ENCODE data around the gene TALDO1.

The TALDO1 gene

DNA sequence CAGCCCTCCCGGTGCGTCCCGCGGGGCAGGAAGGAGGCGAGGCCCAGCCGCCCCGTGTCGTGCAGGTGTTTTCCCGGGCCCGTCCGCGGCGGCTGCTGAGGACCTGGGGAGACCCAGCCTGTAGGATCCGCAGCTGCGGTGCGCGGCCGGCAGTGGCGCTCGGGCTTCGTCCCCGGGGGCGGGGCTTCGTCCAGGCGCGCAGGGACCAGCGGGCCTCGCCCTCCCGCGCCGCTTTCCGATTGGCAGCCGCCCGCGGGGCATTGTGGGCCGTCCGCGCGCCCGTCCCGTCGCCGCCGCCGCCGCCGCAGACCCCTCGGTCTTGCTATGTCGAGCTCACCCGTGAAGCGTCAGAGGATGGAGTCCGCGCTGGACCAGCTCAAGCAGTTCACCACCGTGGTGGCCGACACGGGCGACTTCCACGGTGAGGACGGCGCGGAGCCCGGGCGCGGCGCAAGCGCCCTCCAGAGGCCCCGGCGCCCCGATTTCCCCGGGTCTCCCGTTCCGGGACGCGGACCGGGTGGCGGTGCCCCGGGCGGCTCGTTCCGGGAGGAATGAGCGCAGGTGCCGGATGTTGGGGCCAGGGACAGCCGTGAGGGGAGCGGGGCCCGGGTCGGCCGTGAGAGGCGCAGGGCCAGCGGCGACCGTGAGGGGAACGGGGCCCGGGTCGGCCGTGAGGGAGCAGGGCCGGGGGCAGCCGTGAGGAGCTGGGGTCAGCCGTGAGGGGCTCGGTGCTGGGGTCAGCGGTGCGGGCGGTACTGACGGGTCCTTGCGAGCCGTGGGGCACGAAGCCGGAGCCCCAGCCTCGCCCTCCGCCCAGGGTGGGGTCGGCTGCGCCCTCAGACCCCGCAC lies at the start of gene TALDO1:
TSS of gene TALDO1 (plus strand) at position 307 of the 849 bp plus-strand sequence. CDS start at position 325, 18 bp downstream.
- peak; percentile 71 to 88 (median 84) for DNase-seq (ENCODE audit: low read depth in 3 of 3)

DNA sequence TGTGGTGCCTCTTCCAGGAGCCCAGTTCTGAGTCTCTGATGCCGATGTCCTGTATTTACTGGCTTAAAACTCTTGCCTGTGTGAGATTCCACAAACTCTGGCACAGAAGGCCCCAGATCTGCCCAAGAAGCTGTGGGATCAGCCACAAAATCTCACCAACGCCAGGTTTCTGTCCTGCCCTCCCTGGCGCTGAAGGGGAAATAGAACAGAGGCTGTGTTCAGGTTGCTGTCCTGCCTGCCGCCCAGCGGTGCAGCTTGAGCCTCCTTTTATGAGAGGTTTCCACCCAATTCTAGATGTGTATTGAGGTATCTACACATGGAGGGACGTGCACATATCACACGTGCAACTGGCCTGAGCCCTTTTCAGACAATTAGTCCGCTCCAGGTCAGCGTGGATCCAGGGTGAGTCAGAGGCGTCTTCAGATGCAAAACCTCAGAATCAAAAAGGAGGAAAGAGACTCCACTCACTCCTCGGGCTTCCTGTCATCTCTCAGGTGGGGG lies 49.4 kb upstream of the TALDO1 start:
- no peak for DNase-seq (ENCODE audit: low read depth in 3 of 3)

DNA sequence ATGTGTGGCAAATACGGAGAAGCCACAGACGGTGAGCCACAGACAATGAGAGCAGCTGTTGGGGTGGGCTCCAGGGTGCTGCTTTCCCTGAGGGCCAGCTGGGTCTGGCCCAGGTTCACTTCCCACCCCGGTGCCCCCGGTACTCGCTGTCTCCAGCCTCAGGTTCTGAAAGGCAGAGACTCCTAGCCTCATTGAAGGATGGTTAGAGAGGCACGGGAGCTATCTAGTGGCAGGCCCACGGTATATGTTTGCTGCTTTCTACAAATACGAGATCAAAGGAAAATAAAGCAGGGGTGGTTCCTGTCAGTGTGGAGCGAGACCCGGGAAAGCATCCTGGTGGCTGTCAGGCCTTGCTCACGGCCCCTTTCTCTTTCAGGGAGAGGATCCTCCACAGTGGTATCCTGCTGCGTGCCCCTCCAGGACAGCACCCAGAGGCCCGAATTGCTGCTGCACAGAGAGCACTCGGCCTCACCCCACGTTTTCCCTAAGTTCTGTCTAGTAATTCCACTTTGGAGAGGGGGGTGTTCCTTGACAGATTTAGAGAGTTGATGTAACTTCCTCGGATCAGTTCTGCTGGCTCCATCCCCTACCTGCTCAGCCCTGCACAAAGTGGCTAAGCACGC lies 48.7 kb upstream of the TALDO1 start:
- DNase-seq (ENCODE audit: low read depth in 3 of 3), result no peak

DNA sequence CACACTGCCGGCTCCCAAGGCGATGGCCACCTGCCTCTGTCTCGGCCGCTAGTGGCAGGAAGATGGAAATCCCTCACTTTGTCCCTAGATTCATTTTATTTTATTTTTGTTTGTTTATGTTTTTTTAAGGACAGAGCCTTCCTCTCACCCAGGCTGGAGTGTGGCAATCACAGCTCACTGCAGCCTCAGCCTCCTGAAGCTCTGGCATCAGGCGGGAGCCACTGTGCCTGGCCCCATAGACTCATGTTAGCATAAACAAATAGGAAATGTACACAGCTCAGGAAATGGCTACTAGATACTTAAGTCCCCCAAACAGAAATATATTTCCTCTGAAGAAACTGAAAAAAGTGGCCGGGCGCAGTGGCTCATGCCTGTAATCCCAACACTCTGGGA lies 48.2 kb upstream of the TALDO1 start:
- DNase-seq (ENCODE audit: low read depth in 3 of 3), result no peak

DNA sequence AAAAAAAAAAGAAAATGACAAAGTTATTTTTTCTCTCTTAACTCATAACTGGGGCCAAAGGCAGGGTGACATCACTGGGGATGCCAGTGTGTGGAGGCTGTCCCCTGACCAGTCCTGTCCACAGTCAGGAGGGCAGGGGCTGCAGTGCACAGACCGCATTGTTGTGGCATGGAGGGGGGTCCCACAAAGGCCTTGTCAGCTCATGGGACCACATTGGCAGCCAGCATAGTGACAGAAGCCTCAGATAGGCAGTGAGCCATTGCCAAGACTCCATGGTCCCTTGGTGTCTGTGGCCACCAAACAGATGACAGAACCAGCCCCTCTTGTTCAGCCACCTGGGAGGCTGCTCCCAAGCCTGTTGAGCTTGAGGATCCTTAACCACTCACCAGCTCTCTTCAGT lies 47.5 kb upstream of the TALDO1 start:
- DNase-seq (ENCODE audit: low read depth in 3 of 3), result no peak

DNA sequence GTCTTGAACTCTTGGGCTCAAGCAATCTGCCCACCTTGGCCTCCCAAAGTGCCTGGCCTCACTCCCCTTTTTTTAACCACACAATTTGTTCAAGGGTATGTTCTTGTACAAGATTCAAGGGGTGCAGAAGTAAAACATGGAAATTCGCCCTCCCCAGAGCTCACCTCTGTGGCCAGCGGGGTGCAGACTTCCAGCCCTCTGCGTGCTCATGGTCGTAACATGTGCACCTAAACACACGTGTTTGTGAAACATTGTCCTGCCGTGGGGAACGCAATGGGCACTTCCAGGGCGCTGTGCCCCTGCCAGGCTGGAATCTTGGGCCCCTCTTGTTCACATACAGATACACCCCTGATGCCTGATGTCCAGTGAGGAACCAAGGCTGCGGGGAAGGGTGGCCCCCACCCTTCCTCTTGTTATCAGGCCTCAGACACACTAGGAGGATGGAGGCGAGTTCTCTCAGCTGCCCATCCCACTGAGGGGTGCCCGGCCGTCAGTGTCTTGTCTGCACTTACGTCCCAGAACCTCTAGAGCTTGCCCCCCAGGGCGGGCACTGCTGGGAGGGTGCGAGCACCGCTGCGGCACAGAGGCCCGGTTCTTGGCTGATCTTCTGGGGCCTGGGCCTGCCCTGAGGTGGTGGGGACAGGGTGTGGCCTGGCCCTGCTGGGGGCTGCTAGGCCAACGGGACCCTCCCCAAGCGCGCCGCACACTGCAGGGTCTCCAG lies 45.4 kb upstream of the TALDO1 start:
- DNase-seq (ENCODE audit: low read depth in 3 of 3), result no peak

DNA sequence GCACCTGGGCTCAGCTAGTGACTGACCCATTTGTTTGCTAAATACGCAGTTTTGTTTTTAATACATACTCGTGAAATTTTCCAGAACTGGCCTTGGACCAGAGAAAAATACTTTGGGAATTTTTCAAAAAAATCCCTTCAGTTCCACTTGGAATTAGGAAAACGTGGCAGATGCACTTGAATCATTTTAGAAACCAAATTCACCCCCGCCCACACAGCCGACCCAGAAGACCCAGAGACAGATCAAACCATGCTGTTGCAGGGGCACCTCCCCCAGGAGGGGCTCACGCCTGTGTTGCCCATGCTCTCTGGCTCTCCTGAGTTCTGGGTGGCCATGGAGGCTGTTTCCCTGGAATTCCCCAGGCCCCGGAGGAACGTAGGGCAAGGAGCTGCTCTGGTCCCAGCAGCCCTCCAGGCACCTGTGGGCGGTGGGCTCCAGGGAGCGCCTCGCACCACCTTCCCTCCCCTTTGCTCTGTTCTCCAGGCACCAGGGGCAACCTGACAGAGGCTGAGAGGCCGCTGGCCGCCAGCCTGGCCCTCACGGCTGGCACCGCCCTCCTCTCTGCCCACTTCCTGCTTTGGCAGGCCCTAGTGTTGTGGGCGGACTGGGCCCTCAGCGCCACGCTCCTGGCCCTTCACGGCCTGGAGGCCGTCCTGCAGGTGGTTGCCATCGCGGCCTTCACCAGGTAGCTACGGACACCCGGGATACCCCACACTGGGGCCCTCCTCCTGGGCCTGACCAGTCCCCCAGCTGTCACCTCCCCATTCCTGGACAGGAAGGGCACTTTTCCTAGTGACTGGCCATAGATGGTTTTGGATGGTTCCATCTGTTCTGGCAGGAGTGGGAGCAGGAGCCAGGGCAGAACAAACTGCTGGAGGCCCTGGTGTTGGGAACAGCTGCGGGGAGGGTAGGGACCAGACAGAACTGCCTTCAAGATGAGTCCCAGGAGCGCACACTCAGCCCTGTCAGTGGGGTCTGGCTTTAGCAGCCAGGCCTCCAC lies 44.5 kb upstream of the TALDO1 start:
- DNase-seq (ENCODE audit: low read depth in 3 of 3), result no peak

DNA sequence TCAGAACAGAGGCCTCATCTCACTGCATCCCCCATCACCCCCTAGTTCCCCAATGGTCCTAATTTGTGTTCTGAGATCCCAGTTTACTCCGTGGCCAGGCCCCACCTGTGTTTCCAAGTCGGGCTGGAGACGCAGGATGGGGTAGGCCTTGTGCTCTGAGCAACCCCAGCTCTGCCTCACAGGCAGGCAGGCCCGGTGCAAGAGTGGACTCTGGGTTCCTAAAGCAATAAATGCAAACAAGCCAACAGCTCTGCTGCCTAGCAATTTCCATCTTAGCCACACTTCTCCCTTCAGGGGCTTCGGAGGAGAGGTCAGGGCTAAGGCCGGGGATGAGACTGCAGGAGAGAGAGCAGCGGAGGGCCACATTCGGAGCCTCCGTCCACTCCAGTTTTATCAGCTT lies 43.8 kb upstream of the TALDO1 start:
- no peak for DNase-seq (ENCODE audit: low read depth in 3 of 3)

DNA sequence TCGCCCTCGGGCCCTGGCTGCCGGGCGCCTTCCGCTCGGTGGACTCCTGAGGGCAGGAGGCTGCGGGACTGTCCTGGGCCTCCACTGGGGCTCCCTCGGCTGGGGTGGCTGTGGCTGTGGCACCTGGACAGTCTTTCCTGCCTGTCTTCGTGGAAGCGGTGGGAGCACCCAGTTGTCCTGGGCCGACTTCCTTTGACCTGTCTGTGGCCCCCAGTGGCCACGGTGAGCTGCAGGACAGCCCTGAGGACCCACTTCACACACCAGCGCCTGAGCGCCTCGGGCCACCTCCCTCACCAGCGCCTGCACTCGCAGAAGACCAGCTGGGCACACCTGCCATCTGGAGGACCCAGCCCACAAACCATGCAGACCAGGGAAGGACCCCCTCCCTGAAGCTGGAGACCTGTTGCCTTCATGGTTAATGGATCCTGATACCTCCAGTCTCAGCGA lies 43.0 kb upstream of the TALDO1 start:
- no peak for DNase-seq (ENCODE audit: low read depth in 3 of 3)

DNA sequence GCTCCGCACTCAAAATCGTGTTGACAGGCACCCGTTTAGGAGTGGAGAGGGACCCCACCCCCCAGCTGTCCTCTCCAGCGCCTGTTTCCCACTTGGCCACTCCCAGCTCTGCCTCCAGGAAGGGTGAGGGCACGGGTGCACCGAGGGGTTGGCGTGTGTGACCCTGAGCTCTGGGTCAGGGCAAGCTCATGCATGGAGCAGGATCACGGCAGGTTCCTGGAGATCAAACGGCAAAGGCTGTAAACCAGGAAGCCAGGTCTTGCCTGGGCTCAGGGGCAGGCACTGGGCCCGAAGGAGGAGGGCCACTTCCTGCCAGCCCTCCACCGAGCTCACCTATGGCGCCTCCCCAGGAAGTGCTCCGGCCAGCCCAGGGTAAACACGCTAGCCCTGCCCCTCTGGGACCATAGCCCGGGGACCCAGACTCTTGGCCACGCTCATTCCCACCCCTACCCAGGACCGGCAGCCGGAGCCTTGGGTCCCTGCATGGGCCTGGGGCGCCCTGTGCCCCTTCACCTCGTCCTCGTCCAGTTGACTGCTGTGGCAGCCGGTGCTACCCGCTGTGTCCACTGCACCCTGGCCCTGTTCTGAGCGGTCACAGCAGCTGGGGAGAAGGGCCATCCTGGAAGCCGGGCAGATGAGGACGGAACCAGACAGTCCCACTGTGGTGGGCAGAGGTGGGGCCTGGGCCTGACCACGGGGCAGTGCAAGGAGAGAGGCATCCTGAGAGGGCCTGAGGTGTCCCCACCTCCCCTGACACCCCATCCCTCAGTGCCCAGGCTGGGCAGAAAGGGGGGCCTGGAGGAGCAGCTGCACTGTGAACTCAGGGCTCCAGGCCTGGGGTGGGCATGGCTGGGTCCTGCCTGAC lies 42.3 kb upstream of the TALDO1 start:
- DNase-seq (ENCODE audit: low read depth in 3 of 3), result no peak

DNA sequence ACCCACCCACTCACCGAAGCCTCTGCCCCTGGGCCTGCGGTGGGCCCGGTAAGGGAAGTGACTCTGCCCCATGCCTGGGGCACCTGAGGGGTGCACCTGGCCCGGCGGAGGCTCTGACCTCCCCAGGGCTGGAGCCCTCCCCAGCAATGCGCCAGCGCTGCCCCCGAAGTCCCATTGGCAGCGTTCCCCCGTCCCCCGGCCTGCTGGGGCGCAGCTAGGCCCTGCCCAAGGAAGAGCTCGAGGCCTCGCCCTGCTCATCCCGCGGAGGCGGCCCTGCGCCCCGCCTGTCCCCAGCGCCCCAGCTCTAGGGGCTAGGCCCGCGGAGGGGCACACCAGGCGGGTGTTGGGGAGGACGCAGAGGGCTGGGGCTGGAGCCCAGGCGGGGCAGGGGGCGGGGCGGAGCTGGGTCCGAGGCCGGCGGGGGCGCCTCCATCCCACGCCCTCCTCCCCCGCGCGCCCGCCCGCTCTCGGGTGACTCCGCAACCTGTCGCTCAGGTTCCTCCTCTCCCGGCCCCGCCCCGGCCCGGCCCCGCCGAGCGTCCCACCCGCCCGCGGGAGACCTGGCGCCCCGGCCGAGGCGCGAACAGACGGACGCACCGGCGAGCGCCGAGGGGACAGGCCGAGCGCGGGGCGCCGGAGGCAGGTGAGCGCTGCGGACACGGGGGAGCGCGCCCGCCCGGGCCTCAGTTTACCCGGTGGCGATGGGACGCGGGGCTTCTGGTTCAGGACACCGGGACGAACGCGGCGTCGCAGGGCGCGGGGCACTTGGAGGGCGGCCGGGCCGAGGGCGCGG lies 41.4 kb upstream of the TALDO1 start, which contains the start of gene EPS8L2:
TSS of gene EPS8L2 (plus strand) at position 586 of the 793 bp plus-strand sequence. CDS start 3,177 bp downstream, outside the sequence.
- no peak for DNase-seq (ENCODE audit: low read depth in 3 of 3)

DNA sequence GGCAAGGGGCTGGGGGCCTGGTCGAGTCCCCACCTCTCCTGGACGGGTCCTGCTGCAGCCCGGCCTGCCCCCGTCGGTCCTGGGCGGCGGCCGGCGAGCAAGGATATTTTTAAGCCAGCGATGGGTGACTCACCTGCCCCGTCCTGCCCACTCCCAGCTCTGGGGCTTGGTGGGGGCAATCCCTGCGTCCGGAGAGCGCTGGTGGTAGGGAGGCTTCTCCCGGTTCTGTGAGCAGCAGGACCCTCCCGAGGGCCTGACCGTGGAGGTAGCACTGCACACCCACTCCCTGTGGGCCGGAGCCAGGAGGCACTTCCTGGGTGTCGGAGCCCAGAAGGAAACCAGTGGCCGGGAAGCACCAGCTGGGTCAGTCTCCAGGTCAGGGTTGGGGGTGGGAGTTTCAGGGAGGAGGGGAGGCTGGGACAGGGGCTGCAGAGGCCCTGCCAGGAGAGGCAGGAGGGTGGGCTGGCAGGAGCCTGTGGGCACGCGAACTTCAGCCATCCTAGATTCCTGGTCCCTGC lies 40.8 kb upstream of the TALDO1 start:
- DNase-seq (ENCODE audit: low read depth in 3 of 3), result no peak

DNA sequence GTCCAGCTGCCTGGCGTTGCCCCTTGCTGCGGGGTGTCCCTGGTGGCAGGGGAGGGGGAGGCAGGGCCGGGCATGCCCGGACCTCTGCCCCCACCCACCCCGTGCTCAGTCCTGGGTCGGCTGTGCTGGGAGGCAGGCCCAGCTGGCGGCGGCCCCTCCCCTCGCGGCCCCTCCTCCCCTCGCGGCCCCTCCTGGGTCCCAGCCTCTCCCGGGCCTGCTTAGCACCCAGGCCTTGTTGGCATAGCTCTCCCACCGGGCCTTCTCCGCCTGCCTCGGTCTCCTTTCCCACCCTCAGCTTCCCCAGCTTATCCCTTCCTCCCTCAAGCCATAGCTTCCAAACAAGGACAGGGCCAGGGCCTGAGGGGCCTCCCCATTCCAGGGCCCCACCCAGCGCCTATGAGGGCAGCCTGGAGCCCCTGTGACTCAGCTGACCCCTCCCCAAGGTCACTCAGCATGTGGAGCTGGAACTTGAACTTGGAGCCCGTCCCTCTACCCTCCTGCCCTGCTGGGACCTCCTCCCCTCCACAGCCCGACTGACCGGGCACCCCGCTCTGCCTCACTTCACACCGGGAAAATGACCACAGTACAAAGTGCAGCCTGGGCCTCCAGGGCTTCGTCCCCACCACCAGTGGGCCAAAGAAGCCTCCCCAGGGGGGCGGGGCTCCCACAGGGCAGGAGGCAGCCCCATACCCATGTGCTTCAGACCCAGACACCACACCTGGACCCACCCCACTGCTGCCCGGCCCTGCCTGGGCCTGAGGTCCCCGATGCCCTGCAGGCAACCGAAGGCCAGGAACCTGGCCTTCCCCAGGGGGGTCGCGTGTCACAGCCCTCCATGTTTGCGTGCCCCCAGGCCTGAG lies 40.1 kb upstream of the TALDO1 start:
- DNase-seq (ENCODE audit: low read depth in 3 of 3), result no peak

DNA sequence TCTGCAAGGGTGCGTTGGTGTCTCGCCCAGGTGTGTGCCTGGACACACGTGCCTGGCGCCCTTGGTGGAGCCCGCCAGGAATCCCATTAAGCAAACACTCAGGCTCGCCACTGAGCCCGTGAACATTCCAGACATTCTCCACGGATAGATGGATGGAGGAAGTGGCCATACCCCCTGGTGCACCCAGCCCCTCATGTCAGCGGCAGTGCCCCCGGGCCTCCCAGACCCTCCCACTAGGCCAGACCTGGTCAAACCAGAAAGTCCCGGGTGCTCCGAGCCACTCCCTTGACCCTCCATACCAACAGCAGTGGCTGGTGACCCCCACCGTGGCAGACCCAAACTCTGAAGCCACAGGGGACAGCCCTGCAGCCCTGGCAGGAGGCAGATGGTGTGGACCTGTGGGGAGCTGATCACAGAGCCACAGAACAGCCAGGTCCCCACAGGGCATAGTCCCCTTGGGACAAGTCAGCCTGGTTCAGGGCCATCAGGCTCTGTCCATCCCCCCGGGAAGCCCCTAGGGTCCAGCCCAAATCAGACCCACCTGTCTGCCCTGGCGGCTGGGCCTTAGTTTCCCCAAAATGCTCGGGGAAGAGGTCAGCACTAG lies 39.3 kb upstream of the TALDO1 start:
- no peak for DNase-seq (ENCODE audit: low read depth in 3 of 3)

DNA sequence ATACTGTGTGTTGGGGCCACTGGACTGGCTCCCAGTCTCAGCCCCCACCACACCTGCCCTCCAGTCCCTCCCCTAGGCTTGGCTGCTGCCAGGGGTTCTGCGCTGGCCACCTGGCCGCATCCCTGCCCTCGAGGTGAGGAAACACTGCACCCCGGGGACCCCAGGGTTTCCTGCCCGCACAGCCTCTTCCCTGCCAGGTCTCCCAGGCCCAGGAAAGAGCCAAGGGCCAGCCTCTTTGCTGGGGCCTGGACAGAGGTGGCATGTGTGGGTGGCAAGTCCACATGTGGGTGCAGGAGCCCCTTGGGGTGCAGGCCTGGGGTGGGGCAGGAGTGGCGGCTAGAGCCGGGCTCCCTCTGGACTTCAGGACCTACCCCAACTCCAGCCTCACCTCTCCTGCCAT lies 38.8 kb upstream of the TALDO1 start:
- no peak for DNase-seq (ENCODE audit: low read depth in 3 of 3)

DNA sequence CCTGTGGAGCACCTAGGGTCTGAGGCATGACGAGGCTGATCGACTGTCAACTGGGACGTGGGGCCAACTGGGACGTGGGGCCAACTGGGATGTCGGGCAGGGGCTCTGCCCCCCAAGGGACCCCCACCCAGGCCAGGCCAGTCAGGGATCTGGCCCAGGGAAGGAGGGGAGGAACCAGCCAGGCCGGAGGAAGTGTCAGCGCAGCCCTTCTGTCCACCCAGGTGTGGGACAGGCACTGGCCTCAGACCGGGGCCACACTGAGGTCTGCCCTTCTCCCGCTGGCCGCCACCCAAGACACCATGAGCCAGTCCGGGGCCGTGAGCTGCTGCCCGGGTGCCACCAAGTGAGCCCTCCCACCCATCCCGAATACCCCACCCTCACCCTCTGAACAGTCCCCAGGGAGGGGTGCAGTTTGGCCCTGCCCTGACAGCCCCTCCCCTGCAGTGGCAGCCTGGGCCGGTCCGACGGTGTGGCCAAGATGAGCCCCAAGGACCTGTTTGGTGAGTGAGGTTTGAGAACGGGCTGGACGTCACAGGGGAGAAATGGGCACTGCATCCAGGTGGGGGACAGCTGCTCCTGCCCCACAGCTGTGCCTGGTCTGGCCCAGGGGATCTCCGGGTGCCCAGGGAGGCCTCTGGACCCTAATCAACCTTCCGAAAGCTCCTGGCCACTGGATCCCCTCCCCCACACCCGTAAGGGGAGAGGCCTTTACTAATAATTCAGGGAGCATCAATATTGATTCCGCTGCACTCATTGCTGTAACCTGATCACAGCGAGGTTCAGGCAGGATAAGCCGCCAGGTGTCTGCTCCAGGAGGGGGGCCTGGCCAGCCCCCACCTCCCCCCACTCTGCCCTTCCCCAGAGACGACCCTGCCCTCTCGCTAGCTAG lies 37.9 kb upstream of the TALDO1 start:
- no peak for DNase-seq (ENCODE audit: low read depth in 3 of 3)

DNA sequence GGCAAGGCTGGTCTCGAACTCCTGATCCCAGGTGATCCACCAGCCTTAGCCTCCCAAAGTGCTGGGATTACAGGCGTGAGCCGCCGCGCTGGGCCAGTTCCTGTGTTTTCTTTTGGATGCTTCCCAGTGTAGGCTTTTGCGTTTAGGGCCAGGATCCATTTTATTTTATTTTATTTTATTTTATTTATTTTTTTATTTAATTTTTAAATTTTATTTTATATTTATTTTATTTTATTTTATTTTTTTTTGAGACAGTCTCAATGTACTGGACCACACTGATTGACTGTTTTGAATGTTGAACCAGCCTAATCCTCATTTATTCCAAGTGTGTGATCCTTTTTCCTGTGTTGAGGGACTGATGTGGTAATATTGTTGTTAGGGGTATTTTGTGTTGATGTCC lies 32.8 kb upstream of the TALDO1 start:
- DNase-seq (ENCODE audit: low read depth in 3 of 3), result no peak
